Activated CD8-positive, alpha-beta T cell treated with anti-CD3 and anti-CD28 coated beads for 36 hours (primary cell): ENCODE data around the gene TRIP10. TPM values are rescaled to one million over a fixed set of nuclear protein-coding genes. Genes with fewer than 3 reads are reported as not detected.

Experiments used
- ATAC-seq: fragments of 200-7000 bp; cut with Tn5 transposase; one replicate; pipeline ENCODE4 v1.10.0; 2021; ENCODE audit warnings: mild to moderate bottlenecking, moderate library complexity
- CTCF ChIA-PET: fragments of 350-600 bp; sonication (Branson Sonifier 250); formaldehyde crosslinking; loops from one replicate; lab custom pipeline; 2021; ENCODE audit warnings: antibody characterized with exemption; lab: Charles Lee
- POLR2A ChIA-PET: fragments of 350-600 bp; sonication (Branson Sonifier 250); formaldehyde crosslinking; loops from one replicate; lab custom pipeline; 2021; ENCODE audit warnings: antibody characterized with exemption; lab: Charles Lee
- DNase-seq: peaks from one replicate; pipeline ENCODE4 v3.0.0-alpha.2; 2020
- H3K27ac Mint-ChIP-seq: one replicate; pipeline ENCODE4 v1.8.0; 2021; ENCODE audit warnings: mild to moderate bottlenecking, mixed read lengths
- H3K27me3 Mint-ChIP-seq: one replicate; pipeline ENCODE4 v1.8.0; 2021; ENCODE audit warnings: mixed read lengths
- H3K36me3 Mint-ChIP-seq: one replicate; pipeline ENCODE4 v1.8.0; 2021; ENCODE audit warnings: low read depth, mixed read lengths
- H3K4me1 Mint-ChIP-seq: one replicate; pipeline ENCODE4 v1.8.0; 2021; ENCODE audit warnings: low read depth, mixed read lengths
- H3K4me3 Mint-ChIP-seq: one replicate; pipeline ENCODE4 v1.8.0; 2021; ENCODE audit warnings: mild to moderate bottlenecking, moderate library complexity, mixed read lengths
- H3K9me3 Mint-ChIP-seq: one replicate; pipeline ENCODE4 v1.8.0; 2021; ENCODE audit warnings: mixed read lengths
- CTCF ChIP-seq: fragments of 200-600 bp; IDR thresholded peaks from one replicate; pipeline ENCODE4 v1.8.0; 2022; ENCODE audit warnings: antibody characterized with exemption, mild to moderate bottlenecking
- intact Hi-C: fragments of 100-400 bp; cut with micrococcal nuclease; formaldehyde crosslinking; loops from one replicate; pipeline ENCODE4 v1.10.0; 2022
- total RNA-seq, 2 experiments: library from RNA; stranded (reverse); gene quantifications; one replicate each; pipeline ENCODE4 v1.2.3, GENCODE V29; 2021

Gene TRIP10
- total RNA-seq, 2 experiments from 2014 or later, result 33.8 to 34.3 TPM

- Mint-ChIP-seq H3K27me3 (no peaks in the 10 kb centered on the region), H3K36me3 (peaks cover 29% of the 10 kb centered on the region), H3K27ac (peak overlapping the region; percentile 99), H3K4me1 (peaks cover 35% of the 10 kb centered on the region), H3K4me3 (peak overlapping the region; percentile 98), H3K9me3 (no peaks in the 10 kb centered on the region)
- ATAC-seq (peak; percentile 17), DNase-seq (peak; percentile 88)
- TF ChIP-seq CTCF, result peak; percentile 61
- ChIA-PET CTCF (interaction anchor here (1.0 to 4.6 kb wide), 13 partner anchors 10 to 219 kb away, joined by 3 to 73 read pairs (median 6); partner anchors contain the start of gene TNFSF14), POLR2A (interaction anchor here (0.8 to 2.9 kb wide), 13 partner anchors 11 to 220 kb away, joined by 3 to 15 read pairs (median 3); partner anchors contain the start of genes TNFSF14 and VAV1)
- intact Hi-C loops, result loop anchor here (2.0 to 10.0 kb wide), 3 partner anchors 30 to 222 kb away; partner anchors contain the start of gene SH2D3A
Measured at GRCh38 chr19:6736169-6736916, 3.1 kb upstream of the TRIP10 start.

- DNase-seq (no peak), ATAC-seq (no peak)
- H3K27ac Mint-ChIP-seq, result peak overlapping the region; percentile 99
- no peak for TF ChIP-seq CTCF
- H3K9me3 Mint-ChIP-seq, result no peaks in the 10 kb centered on the region
- peaks cover 28% of the 10 kb centered on the region for H3K36me3 Mint-ChIP-seq
- intact Hi-C loops, result loop anchor here (1.0 to 10.0 kb wide), 4 partner anchors 30 to 222 kb away; partner anchors contain the start of gene SH2D3A
- ChIA-PET POLR2A (interaction anchor here (0.6 to 2.9 kb wide), 13 partner anchors 12 to 220 kb away, joined by 3 to 15 read pairs (median 3); partner anchors contain the start of genes TNFSF14 and VAV1), CTCF (interaction anchor here (0.7 to 4.6 kb wide), 20 partner anchors 11 to 220 kb away, joined by 3 to 73 read pairs (median 8); partner anchors contain the start of genes TNFSF14 and VAV1)
- H3K4me3 Mint-ChIP-seq, result peak overlapping the region; percentile 98
- peaks cover 38% of the 10 kb centered on the region for H3K4me1 Mint-ChIP-seq
- H3K27me3 Mint-ChIP-seq, result no peaks in the 10 kb centered on the region
Measured at GRCh38 chr19:6736917-6737283, 2.6 kb upstream of the TRIP10 start.

GRCh38 chr19:6737284-6737872 is 2.1 kb upstream of the TRIP10 start, which contains the start of gene GPR108:
TSS of gene GPR108 (minus strand) at chr19:6737580. CDS start at chr19:6737576, 4 bp downstream.
- CTCF ChIA-PET, result interaction anchor here (0.7 to 4.6 kb wide), 18 partner anchors 10 to 221 kb away, joined by 3 to 73 read pairs (median 8); partner anchors contain the start of genes TNFSF14 and VAV1
- Mint-ChIP-seq H3K4me3 (peak within 1 kb of the TSS; percentile 98), H3K9me3 (no peaks in the 10 kb centered on the region), H3K4me1 (peaks cover 38% of the 10 kb centered on the region), H3K36me3 (peaks cover 27% of the 10 kb centered on the region), H3K27me3 (no peaks in the 10 kb centered on the region), H3K27ac (peak within 1 kb of the TSS; percentile 99)
- POLR2A ChIA-PET, result interaction anchor here (0.6 to 2.9 kb wide), 15 partner anchors 12 to 221 kb away, joined by 3 to 15 read pairs (median 4); partner anchors contain the start of genes TNFSF14 and VAV1
- ATAC-seq (peak; percentile 75), DNase-seq (peak; percentile 100)
- intact Hi-C loops, result loop anchor here (1.0 to 10.0 kb wide), 4 partner anchors 29 to 223 kb away; partner anchors contain the start of gene SH2D3A
- TF ChIP-seq CTCF, result no peak

GRCh38 chr19:6737873-6738786 is 1.4 kb upstream of the TRIP10 start:
- H3K36me3 Mint-ChIP-seq, result peaks cover 25% of the 10 kb centered on the region
- TF ChIP-seq CTCF, result peak; percentile 74
- POLR2A ChIA-PET, result interaction anchor here (0.6 to 2.9 kb wide), 10 partner anchors 13 to 233 kb away, joined by 3 to 14 read pairs (median 4); partner anchors contain the start of gene VAV1
- ATAC-seq, result peak; percentile 17
- peak; percentile 95 for DNase-seq
- CTCF ChIA-PET, result interaction anchor here (0.6 to 4.6 kb wide), 25 partner anchors 10 to 221 kb away, joined by 3 to 73 read pairs (median 5); partner anchors contain the start of genes TNFSF14 and VAV1
- peaks cover 38% of the 10 kb centered on the region for H3K4me1 Mint-ChIP-seq
- intact Hi-C loops, result loop anchor here (1.0 to 10.0 kb wide), 4 partner anchors 29 to 223 kb away; partner anchors contain the start of gene SH2D3A
- H3K27me3 Mint-ChIP-seq, result no peaks in the 10 kb centered on the region
- peak overlapping the region; percentile 99 for H3K27ac Mint-ChIP-seq
- no peaks in the 10 kb centered on the region for H3K9me3 Mint-ChIP-seq
- peak overlapping the region; percentile 98 for H3K4me3 Mint-ChIP-seq
